PFSK-1 (cell line): ENCODE data around the gene INPP4B.

ENCODE experiments used
- TAF1 ChIP-seq: IDR thresholded peaks from 2 replicates; pipeline ENCODE4 v1.6.1; 2012; ENCODE audit warnings: low read length, control low read depth, borderline replicate concordance; ENCODE audit not compliant: insufficient read depth
- TF ChIP-seq, protein P1 (sequence below), 2 experiments: IDR thresholded peaks; 2 replicates each; pipeline versions ENCODE4 v1.6.1 to v1.8.0; 2011 to 2012; ENCODE audit warnings: low read depth in 2 of 2, low read length in 2 of 2, control low read depth in 1 of 2, inconsistent platforms in 1 of 2, mild to moderate bottlenecking in 1 of 2, moderate library complexity in 1 of 2; ENCODE audit not compliant: insufficient read depth in 1 of 2

DNA sequence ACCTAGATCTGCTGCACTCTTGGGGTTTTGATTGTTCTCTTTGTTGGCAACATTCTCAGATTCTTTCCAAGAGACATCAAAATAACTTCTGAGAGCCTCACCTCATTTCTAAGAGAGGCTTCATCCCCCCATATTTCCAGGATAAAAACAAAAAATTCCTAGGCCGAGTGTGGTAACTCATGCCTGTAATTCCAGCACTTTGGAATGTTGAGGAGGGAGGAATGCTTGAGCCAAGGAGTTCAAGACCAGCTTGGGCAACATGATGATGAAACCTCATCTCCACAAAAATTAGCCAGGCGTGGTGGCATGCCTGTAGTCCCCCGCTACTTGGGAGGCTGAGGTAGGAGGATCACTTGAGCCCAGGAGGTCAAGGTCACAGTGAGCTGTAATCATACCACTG is 477.0 kb downstream of the INPP4B start:
- TF ChIP-seq, protein P1, sequence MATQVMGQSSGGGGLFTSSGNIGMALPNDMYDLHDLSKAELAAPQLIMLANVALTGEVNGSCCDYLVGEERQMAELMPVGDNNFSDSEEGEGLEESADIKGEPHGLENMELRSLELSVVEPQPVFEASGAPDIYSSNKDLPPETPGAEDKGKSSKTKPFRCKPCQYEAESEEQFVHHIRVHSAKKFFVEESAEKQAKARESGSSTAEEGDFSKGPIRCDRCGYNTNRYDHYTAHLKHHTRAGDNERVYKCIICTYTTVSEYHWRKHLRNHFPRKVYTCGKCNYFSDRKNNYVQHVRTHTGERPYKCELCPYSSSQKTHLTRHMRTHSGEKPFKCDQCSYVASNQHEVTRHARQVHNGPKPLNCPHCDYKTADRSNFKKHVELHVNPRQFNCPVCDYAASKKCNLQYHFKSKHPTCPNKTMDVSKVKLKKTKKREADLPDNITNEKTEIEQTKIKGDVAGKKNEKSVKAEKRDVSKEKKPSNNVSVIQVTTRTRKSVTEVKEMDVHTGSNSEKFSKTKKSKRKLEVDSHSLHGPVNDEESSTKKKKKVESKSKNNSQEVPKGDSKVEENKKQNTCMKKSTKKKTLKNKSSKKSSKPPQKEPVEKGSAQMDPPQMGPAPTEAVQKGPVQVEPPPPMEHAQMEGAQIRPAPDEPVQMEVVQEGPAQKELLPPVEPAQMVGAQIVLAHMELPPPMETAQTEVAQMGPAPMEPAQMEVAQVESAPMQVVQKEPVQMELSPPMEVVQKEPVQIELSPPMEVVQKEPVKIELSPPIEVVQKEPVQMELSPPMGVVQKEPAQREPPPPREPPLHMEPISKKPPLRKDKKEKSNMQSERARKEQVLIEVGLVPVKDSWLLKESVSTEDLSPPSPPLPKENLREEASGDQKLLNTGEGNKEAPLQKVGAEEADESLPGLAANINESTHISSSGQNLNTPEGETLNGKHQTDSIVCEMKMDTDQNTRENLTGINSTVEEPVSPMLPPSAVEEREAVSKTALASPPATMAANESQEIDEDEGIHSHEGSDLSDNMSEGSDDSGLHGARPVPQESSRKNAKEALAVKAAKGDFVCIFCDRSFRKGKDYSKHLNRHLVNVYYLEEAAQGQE (IDR thresholded peaks at IDR 0.05; ENCODE audit: insufficient read depth in 1 of 2, low read depth in 2 of 2, low read length in 2 of 2): no peak
- TF ChIP-seq TAF1: no peak
